Hepatocyte (in vitro differentiated cells): ENCODE measurements around the gene DAND5. TPM values are rescaled to one million over a fixed set of nuclear protein-coding genes. Genes with fewer than 3 reads are reported as not detected.

Source experiments
- DNase-seq: peaks from one replicate; pipeline ENCODE4 v3.0.0-alpha.2; 2016; ENCODE audit warnings: low spot score
- H2AFZ ChIP-seq: fragments of 200-600 bp; sonication (generic); 2 replicates; pipeline ENCODE4 v1.6.0; 2016; ENCODE audit warnings: antibody characterized with exemption, mild to moderate bottlenecking
- H3K27ac ChIP-seq: fragments of 200-600 bp; sonication (generic); 2 replicates; pipeline ENCODE4 v1.5.1; 2016; ENCODE audit warnings: mild to moderate bottlenecking
- H3K27me3 ChIP-seq: fragments of 200-600 bp; sonication (generic); 2 replicates; pipeline ENCODE4 v1.6.1; 2016
- H3K36me3 ChIP-seq: fragments of 200-600 bp; sonication (generic); replicated peaks from 2 replicates; pipeline ENCODE4 v1.5.1; 2016; ENCODE audit warnings: low read depth; ENCODE audit not compliant: insufficient read depth
- H3K4me1 ChIP-seq: fragments of 200-600 bp; sonication (generic); 2 replicates; pipeline ENCODE4 v1.5.1; 2016; ENCODE audit warnings: mild to moderate bottlenecking, moderate library complexity; ENCODE audit not compliant: insufficient read depth
- H3K4me2 ChIP-seq: fragments of 200-600 bp; sonication (generic); 2 replicates; pipeline ENCODE4 v1.6.0; 2016
- H3K4me3 ChIP-seq: fragments of 200-600 bp; sonication (generic); 2 replicates; pipeline ENCODE4 v1.5.1; 2016; ENCODE audit warnings: mild to moderate bottlenecking
- H3K79me2 ChIP-seq: fragments of 200-600 bp; sonication (generic); 2 replicates; pipeline ENCODE4 v1.6.0; 2017; ENCODE audit warnings: mild to moderate bottlenecking
- H3K9me2 ChIP-seq: fragments of 200-600 bp; sonication (generic); replicated peaks from 2 replicates; pipeline ENCODE4 v1.6.0; 2017; ENCODE audit warnings: mild to moderate bottlenecking; ENCODE audit not compliant: insufficient read depth
- H3K9me3 ChIP-seq: fragments of 200-600 bp; sonication (generic); 2 replicates; pipeline ENCODE4 v1.5.1; 2016; ENCODE audit warnings: low read depth, mild to moderate bottlenecking
- H4K20me1 ChIP-seq: fragments of 200-600 bp; sonication (generic); 2 replicates; pipeline ENCODE4 v1.6.0; 2016; ENCODE audit warnings: mild to moderate bottlenecking; ENCODE audit not compliant: insufficient read depth, poor library complexity, severe bottlenecking
- CTCF ChIP-seq: fragments of 200-600 bp; sonication (generic); IDR thresholded peaks from 2 replicates; pipeline ENCODE4 v1.5.1; 2016; ENCODE audit warnings: antibody characterized with exemption, mild to moderate bottlenecking; ENCODE audit not compliant: poor library complexity
- EZH2 ChIP-seq: fragments of 200-600 bp; sonication (generic); IDR thresholded peaks from 2 replicates; pipeline ENCODE4 v1.6.1; 2016; ENCODE audit warnings: antibody characterized with exemption, mild to moderate bottlenecking, borderline replicate concordance
- EZH2phosphoT487 ChIP-seq: fragments of 200-600 bp; sonication (generic); IDR thresholded peaks from one replicate; pipeline ENCODE4 v1.6.1; 2018; ENCODE audit warnings: antibody characterized with exemption, mild to moderate bottlenecking, low read depth, moderate library complexity; ENCODE audit not compliant: unreplicated experiment, severe bottlenecking
- WGBS: methylation state at CpG from one replicate; pipeline ENCODE4 v1.1.6; 2016; ENCODE audit warnings: low lambda C conversion rate; ENCODE audit errors: missing lambda C conversion rate; 5-methylcytosine and 5-hydroxymethylcytosine counted together
- polyA plus RNA-seq: library from polyadenylated mRNA; unstranded; fragments of >200 nt; fragmentation: Nextera tagmentation; extraction: Ambion mirVana; gene quantifications from 2 replicates; pipeline ENCODE4 v1.2.1, GENCODE V29; 2016
- total RNA-seq: library from RNA; depleted of rRNA; stranded (reverse); fragments of >200 nt; gene quantifications from 2 replicates; pipeline ENCODE4 v1.2.3, GENCODE V29; 2014

The DAND5 gene
- total and polyA plus RNA-seq, 2 experiments from 2014 or later, result 0.17 TPM; not detected in 1

- no peak overlapping the region for H3K4me2 ChIP-seq
These were observed 15.3 kb downstream of the DAND5 start for GRCh38 chr19:12984683-12985048.

GRCh38 chr19:12985049-12985776, 15.8 kb downstream of the DAND5 start:
- no peak overlapping the region for H3K27ac ChIP-seq
- H3K4me2 ChIP-seq, result no peak overlapping the region
- peak; percentile 59 for DNase-seq

More at GRCh38 chr19:12984683-12985048, 15.3 kb downstream of the DAND5 start:
- Histone ChIP-seq H2AFZ (no peak overlapping the region), H3K9me3 (no peaks in the 10 kb centered on the region), H3K79me2 (no peaks in the 10 kb centered on the region), H3K27me3 (peaks cover 21% of the 10 kb centered on the region), H4K20me1 (no peaks in the 10 kb centered on the region), H3K27ac (no peak overlapping the region), H3K36me3 (no peaks in the 10 kb centered on the region), H3K4me1 (peaks cover 11% of the 10 kb centered on the region), H3K9me2 (no peaks in the 10 kb centered on the region), H3K4me3 (no peak overlapping the region)
- DNase-seq, result no peak
- TF ChIP-seq EZH2phosphoT487, result no peak
- no peak for TF ChIP-seq CTCF
- no peak for TF ChIP-seq EZH2
- 38% methylated on average over 10 of the region's 10 CpGs for WGBS

GRCh38 chr19:12986726-12987125, 17.4 kb downstream of the DAND5 start:
- H2AFZ ChIP-seq, result no peak overlapping the region
- H4K20me1 ChIP-seq, result no peaks in the 10 kb centered on the region
- WGBS, result 86% methylated on average over 12 of the region's 12 CpGs
- TF ChIP-seq CTCF (no peak), EZH2phosphoT487 (no peak), EZH2 (no peak)
- H3K4me3 ChIP-seq, result no peak overlapping the region
- H3K27me3 ChIP-seq, result peaks cover 18% of the 10 kb centered on the region
- H3K4me1 ChIP-seq, result peaks cover 11% of the 10 kb centered on the region
- H3K27ac ChIP-seq, result no peak overlapping the region
- no peaks in the 10 kb centered on the region for H3K9me3 ChIP-seq
- H3K9me2 ChIP-seq, result no peaks in the 10 kb centered on the region
- no peaks in the 10 kb centered on the region for H3K79me2 ChIP-seq
- H3K4me2 ChIP-seq, result no peak overlapping the region
- no peaks in the 10 kb centered on the region for H3K36me3 ChIP-seq
- no peak for DNase-seq

More at GRCh38 chr19:12985049-12985776, 15.8 kb downstream of the DAND5 start:
- H3K9me2 ChIP-seq, result no peaks in the 10 kb centered on the region
- no peaks in the 10 kb centered on the region for H4K20me1 ChIP-seq
- no peaks in the 10 kb centered on the region for H3K79me2 ChIP-seq
- no peaks in the 10 kb centered on the region for H3K36me3 ChIP-seq
- no peak overlapping the region for H2AFZ ChIP-seq
- H3K9me3 ChIP-seq, result no peaks in the 10 kb centered on the region
- H3K27me3 ChIP-seq, result peaks cover 21% of the 10 kb centered on the region
- 62% methylated on average over 16 of the region's 16 CpGs for WGBS
- TF ChIP-seq EZH2, result no peak
- TF ChIP-seq CTCF, result no peak
- H3K4me1 ChIP-seq, result peaks cover 11% of the 10 kb centered on the region
- no peak overlapping the region for H3K4me3 ChIP-seq
